HCT116 (cell line): Measurements from ENCODE around the gene VGF. TPM values are rescaled to one million over a fixed set of nuclear protein-coding genes. Genes with fewer than 3 reads are reported as not detected.

Experiments
- ATAC-seq: fragments of 200-7000 bp; cut with Tn5 transposase; 2 replicates; pipeline ENCODE4 v1.9.1; 2020; ENCODE audit warnings: mild to moderate bottlenecking, moderate library complexity
- BruUV-seq: library from RNA; stranded (reverse); fragments of 400-500 nt; replicated peaks from 2 replicates; lab custom pipeline; 2021; lab: Mats Ljungman, UMichigan
- CTCF ChIA-PET: fragments of 300-600 bp; sonication (Branson Sonifier 250); formaldehyde crosslinking; loops from one replicate; lab custom pipeline; 2021; ENCODE audit warnings: antibody characterized with exemption; lab: Charles Lee
- POLR2A ChIA-PET: fragments of 300-600, 350-600 bp; sonication (Branson Sonifier 250); formaldehyde crosslinking; loops from one replicate; lab custom pipeline; 2021; ENCODE audit warnings: antibody characterized with exemption; lab: Charles Lee
- RAD21 ChIA-PET, 2 experiments: fragments of 300-600 bp; sonication (Branson Sonifier 250); formaldehyde crosslinking; loops; one replicate each; lab custom pipeline; 2023; ENCODE audit warnings: low total read pairs in 2 of 2; ENCODE audit not compliant: uncharacterized antibody in 2 of 2, unreplicated experiment in 2 of 2, low non-redundant PET in 1 of 2; lab: Charles Lee
- DNase-seq: peaks from one replicate; pipeline ENCODE4 v3.0.0-alpha.2; 2010; ENCODE audit warnings: low read depth, low spot score
- H2AFZ ChIP-seq: fragments of 200-600 bp; shearing (Covaris generic), sonication (generic); 2 replicates; pipeline ENCODE4 v1.6.1; 2017; ENCODE audit warnings: low read depth, mixed run types, mixed read lengths, antibody characterized with exemption, low read length; ENCODE audit not compliant: poor library complexity, severe bottlenecking
- H3K27ac ChIP-seq: 2 replicates; pipeline ENCODE4 v1.5.1; 2012; ENCODE audit warnings: low read depth, low read length
- H3K27me3 ChIP-seq: fragments of 200-600 bp; sonication (generic); 2 replicates; pipeline ENCODE4 v1.6.1; 2016; ENCODE audit warnings: mixed run types, low read length, mixed read lengths; ENCODE audit not compliant: insufficient read depth
- H3K36me3 ChIP-seq, 2 experiments: fragments of 200-500 bp in 1 of 2; fragments of 200-600 bp in 1 of 2; sonication (Bioruptor generic) in 1 of 2; sonication (generic) in 1 of 2; 2 replicates each; pipeline versions ENCODE4 v1.5.1 to v1.6.1; 2014 to 2016; ENCODE audit warnings: low read length in 2 of 2, inconsistent platforms in 1 of 2, mixed read lengths in 1 of 2, mixed run types in 1 of 2; ENCODE audit not compliant: insufficient read depth in 2 of 2, control insufficient read depth in 1 of 2
- H3K4me1 ChIP-seq, 2 experiments: fragments of 200-600 bp in 1 of 2; sonication (generic) in 1 of 2; 2 replicates each; pipeline versions ENCODE4 v1.5.1 to v1.6.1; 2012 to 2017; ENCODE audit warnings: low read length in 2 of 2, inconsistent platforms in 1 of 2, mild to moderate bottlenecking in 1 of 2, mixed read lengths in 1 of 2, mixed run types in 1 of 2, moderate library complexity in 1 of 2; ENCODE audit not compliant: insufficient read depth in 2 of 2, control insufficient read depth in 1 of 2
- H3K4me2 ChIP-seq: fragments of 200-600 bp; sonication (generic); 2 replicates; pipeline ENCODE4 v1.6.1; 2017; ENCODE audit warnings: mixed run types, low read length, mixed read lengths
- H3K4me3 ChIP-seq, 2 experiments: fragments of 200-600 bp in 1 of 2; sonication (generic) in 1 of 2; replicated peaks in 1 of 2; 2 replicates each; pipeline ENCODE4 v1.5.1; 2011 to 2016; ENCODE audit warnings: low read length in 2 of 2, control low read depth in 1 of 2, low read depth in 1 of 2, mild to moderate bottlenecking in 1 of 2, mixed read lengths in 1 of 2, mixed run types in 1 of 2
- H3K79me2 ChIP-seq: fragments of 200-600 bp; sonication (generic); 2 replicates; pipeline ENCODE4 v1.6.1; 2017; ENCODE audit warnings: mild to moderate bottlenecking, mixed run types, low read length, moderate library complexity, mixed read lengths; ENCODE audit not compliant: insufficient read depth
- H3K9ac ChIP-seq: fragments of 200-600 bp; sonication (generic); 2 replicates; pipeline ENCODE4 v1.6.1; 2016; ENCODE audit warnings: low read length, mixed read lengths
- H3K9me2 ChIP-seq: fragments of 200-600 bp; sonication (generic), shearing (Covaris generic); 2 replicates; pipeline ENCODE4 v1.6.1; 2017; ENCODE audit warnings: mixed run types, mild to moderate bottlenecking, moderate library complexity; ENCODE audit not compliant: insufficient read depth
- H3K9me3 ChIP-seq, 2 experiments: fragments of 200-500 bp in 1 of 2; fragments of 200-600 bp in 1 of 2; sonication (Bioruptor generic) in 1 of 2; sonication (generic) in 1 of 2; 2 replicates each; pipeline ENCODE4 v1.6.1; 2014 to 2017; ENCODE audit warnings: low read length in 2 of 2, mixed read lengths in 2 of 2, inconsistent platforms in 1 of 2, low read depth in 1 of 2, mild to moderate bottlenecking in 1 of 2, mixed run types in 1 of 2, moderate library complexity in 1 of 2; ENCODE audit not compliant: control insufficient read depth in 1 of 2, insufficient read depth in 1 of 2
- H4K20me1 ChIP-seq: fragments of 200-600 bp; sonication (generic), shearing (Covaris generic); 2 replicates; pipeline ENCODE4 v1.6.1; 2017; ENCODE audit warnings: mixed run types, mild to moderate bottlenecking, moderate library complexity; ENCODE audit not compliant: insufficient read depth
- ATF3 ChIP-seq: IDR thresholded peaks from 2 replicates; pipeline ENCODE4 v1.6.1; 2012
- CBX3 ChIP-seq: IDR thresholded peaks from 2 replicates; pipeline ENCODE4 v1.6.1; 2012; ENCODE audit warnings: low read depth
- CEBPB ChIP-seq: IDR thresholded peaks from 2 replicates; pipeline ENCODE4 v1.6.1; 2012; ENCODE audit warnings: low read depth
- EZH2 ChIP-seq: fragments of 200-600 bp; sonication (generic); IDR thresholded peaks from 2 replicates; pipeline ENCODE4 v1.6.1; 2017; ENCODE audit warnings: antibody characterized with exemption, mixed run types
- FOSL1 ChIP-seq: IDR thresholded peaks from 2 replicates; pipeline ENCODE4 v1.6.1; 2012; ENCODE audit warnings: low read depth
- MAX ChIP-seq: IDR thresholded peaks from 2 replicates; pipeline ENCODE4 v1.6.1; 2012
- POLR2A ChIP-seq: IDR thresholded peaks from 2 replicates; pipeline ENCODE4 v1.7.0; 2011; ENCODE audit warnings: borderline replicate concordance; ENCODE audit not compliant: insufficient read depth, insufficient read length; ENCODE audit errors: extremely low read depth
- POLR2AphosphoS5 ChIP-seq: IDR thresholded peaks from 2 replicates; pipeline ENCODE4 v1.6.1; 2011; ENCODE audit warnings: mild to moderate bottlenecking, low read depth, low read length, moderate library complexity
- REST ChIP-seq: IDR thresholded peaks from 2 replicates; pipeline ENCODE4 v1.6.1; 2012; ENCODE audit warnings: low read depth
- SIN3A ChIP-seq: IDR thresholded peaks from 2 replicates; pipeline ENCODE4 v1.6.1; 2012; ENCODE audit warnings: low read depth
- SP1 ChIP-seq: IDR thresholded peaks from 2 replicates; pipeline ENCODE4 v1.6.1; 2012; ENCODE audit warnings: low read depth
- TCF7L2 ChIP-seq: IDR thresholded peaks from 2 replicates; pipeline ENCODE4 v1.7.0; 2011; ENCODE audit warnings: borderline replicate concordance, inconsistent platforms; ENCODE audit not compliant: insufficient read depth, insufficient read length; ENCODE audit errors: extremely low read depth
- ZBTB33 ChIP-seq: IDR thresholded peaks from 2 replicates; pipeline ENCODE4 v1.6.1; 2011; ENCODE audit warnings: mild to moderate bottlenecking, low read length, moderate library complexity; ENCODE audit not compliant: insufficient replicate concordance; ENCODE audit errors: extremely low read depth
- ZFX ChIP-seq: fragments of 450-650 bp; IDR thresholded peaks from 2 replicates; pipeline ENCODE4 v1.6.1; 2017
- ZNF274 ChIP-seq: fragments of 200-500 bp; sonication (Bioruptor generic); IDR thresholded peaks from 2 replicates; pipeline ENCODE4 v1.6.1; 2014; ENCODE audit warnings: mild to moderate bottlenecking, low read depth, low read length, inconsistent platforms
- intact Hi-C: fragments of 100-400 bp; cut with micrococcal nuclease; formaldehyde crosslinking; loops from 2 replicates; pipeline ENCODE4 v1.10.0; 2022
- total RNA-seq: library from RNA; stranded (reverse); gene quantifications from one replicate; pipeline ENCODE4 v1.2.1, GENCODE V29; 2021; ENCODE audit not compliant: unreplicated experiment

The VGF gene
- total RNA-seq, 1 experiment from 2014 or later: 43.2 TPM

- Histone ChIP-seq H2AFZ (no peak overlapping the region), H3K9ac (peak overlapping the region; percentile 53), H4K20me1 (no peaks in the 10 kb centered on the region), H3K27ac (peak overlapping the region; percentile 57; the same call in 1 of the 2 replicates), H3K27me3 (no peaks in the 10 kb centered on the region), H3K4me3 (peak overlapping the region; percentile 40 to 50), H3K36me3 (peaks cover 0 to 5% of the 10 kb centered on the region in 2 experiments; a peak in 1 of 4 replicates), H3K4me2 (peak overlapping the region; percentile 80), H3K4me1 (peaks cover 45 to 60% of the 10 kb centered on the region in 2 experiments), H3K79me2 (no peaks in the 10 kb centered on the region), H3K9me2 (no peaks in the 10 kb centered on the region), H3K9me3 (no peaks in the 10 kb centered on the region)
- DNase-seq (no peak), ATAC-seq (no peak)
- POLR2A ChIA-PET: interaction anchor here (0.9 to 4.0 kb wide), 15 partner anchors 9 to 253 kb away, joined by 3 to 26 read pairs (median 4); partner anchors contain the start of gene SRRT
- intact Hi-C loops: no loop called here
- BruUV-seq: TSS peak; percentile 83
- TF ChIP-seq ZBTB33: no peak
- no peak for TF ChIP-seq REST
- no peak for TF ChIP-seq ZFX
- TF ChIP-seq TCF7L2: no peak
- TF ChIP-seq POLR2A: no peak
- no peak for TF ChIP-seq CBX3
- TF ChIP-seq FOSL1: no peak
- no peak for TF ChIP-seq POLR2AphosphoS5
- no peak for TF ChIP-seq SIN3A
- TF ChIP-seq ZNF274: no peak
- TF ChIP-seq EZH2: no peak
- no peak for TF ChIP-seq MAX
- TF ChIP-seq ATF3: no peak
- TF ChIP-seq CEBPB: no peak
- TF ChIP-seq SP1: no peak
- CTCF ChIA-PET: interaction anchor here (1.3 to 2.6 kb wide), 4 partner anchors 11 to 50 kb away, joined by 3 to 16 read pairs (median 6); no protein-coding TSS in a partner anchor
- RAD21 ChIA-PET: no interaction called here
These were observed 37.8 kb downstream of the VGF start for GRCh38 chr7:101127460-101128039.
